K562 (cell line): ENCODE results near the gene ST7. TPM values are rescaled to one million over a fixed set of nuclear protein-coding genes. Genes with fewer than 3 reads are reported as not detected.

ENCODE experiments used
- ATAC-seq: fragments of 200-7000 bp; cut with Tn5 transposase; 3 replicates; pipeline ENCODE4 v1.9.1; 2020; ENCODE audit warnings: moderate library complexity
- BruUV-seq: library from RNA; stranded (reverse); fragments of 400-500 nt; replicated peaks from 2 replicates; lab custom pipeline; 2021; lab: Mats Ljungman, UMichigan
- CTCF ChIA-PET: fragments of 300-600 bp; formaldehyde crosslinking; extraction: SDS; loops from one replicate; lab custom pipeline; 2021; ENCODE audit warnings: low intra/inter-chr PET ratio; lab: Yijun Ruan, JAX
- POLR2A ChIA-PET: fragments of 300-600, 350-650 bp; sonication (Branson Sonifier 250); formaldehyde crosslinking; extraction: SDS; loops from one replicate; lab custom pipeline; 2021; ENCODE audit warnings: antibody characterized with exemption, inconsistent platforms; lab: Yijun Ruan, JAX
- DNase-seq, 4 experiments: peaks; one replicate each; pipeline versions ENCODE4 v3.0.0 to v3.0.0-alpha.2; 2011 to 2018; ENCODE audit warnings: low spot score in 3 of 4, mixed read lengths in 3 of 4; ENCODE audit errors: extremely low read depth in 1 of 4
- FAIRE-seq: peaks from 2 replicates; lab custom pipeline; 2011; peaks lifted over from hg19 to GRCh38; lab: Jason Lieb, UNC
- H2AFZ ChIP-seq: 2 replicates; pipeline ENCODE4 v1.6.0; 2011; ENCODE audit warnings: low read depth, low read length, control low read depth, inconsistent platforms
- H3K27ac ChIP-seq: fragments of 200-600 bp; 3 replicates; pipeline ENCODE4 v1.8.0; 2011; ENCODE audit warnings: low read depth, mild to moderate bottlenecking, control low read depth, inconsistent platforms, low read length, moderate library complexity, mixed read lengths; ENCODE audit errors: extremely low read depth
- H3K27me3 ChIP-seq, 2 experiments: fragments of 300-600 bp in 1 of 2; 2 replicates in 1 of 2; 3 replicates in 1 of 2; pipeline versions ENCODE4 v1.6.0 to v1.8.0; 2011; ENCODE audit warnings: inconsistent platforms in 2 of 2, low read length in 2 of 2, mild to moderate bottlenecking in 1 of 2, mixed read lengths in 1 of 2, moderate library complexity in 1 of 2; ENCODE audit not compliant: control insufficient read depth in 2 of 2, insufficient read depth in 2 of 2
- H3K36me3 ChIP-seq: fragments of 300-600 bp; 3 replicates; pipeline ENCODE4 v1.8.0; 2011; ENCODE audit warnings: mild to moderate bottlenecking, low read length, inconsistent platforms; ENCODE audit not compliant: control insufficient read depth, insufficient read depth
- H3K4me1 ChIP-seq, 2 experiments: fragments of 200-600 bp in 1 of 2; replicated peaks in 1 of 2; 2 replicates in 1 of 2; 3 replicates in 1 of 2; pipeline versions ENCODE4 v1.5.1 to v1.8.0; 2011; ENCODE audit warnings: inconsistent platforms in 2 of 2, low read length in 2 of 2, mild to moderate bottlenecking in 1 of 2, mixed read lengths in 1 of 2, moderate library complexity in 1 of 2; ENCODE audit not compliant: control insufficient read depth in 2 of 2, insufficient read depth in 2 of 2
- H3K4me2 ChIP-seq: 2 replicates; pipeline ENCODE4 v1.6.1; 2011; ENCODE audit warnings: low read length, control low read depth, inconsistent platforms, mixed read lengths; ENCODE audit not compliant: insufficient read depth
- H3K4me3 ChIP-seq: fragments of 200-600 bp; sonication (generic), shearing (Covaris generic); 2 replicates; pipeline ENCODE4 v1.5.1; 2016; ENCODE audit warnings: control low read depth, inconsistent platforms
- H3K79me2 ChIP-seq: fragments of 200-600 bp; 3 replicates; pipeline ENCODE4 v1.8.0; 2011; ENCODE audit warnings: low read length, inconsistent platforms; ENCODE audit not compliant: control insufficient read depth, insufficient read depth
- H3K9ac ChIP-seq, 2 experiments: 2 replicates each; pipeline versions ENCODE4 v1.6.0 to v1.6.1; 2011; ENCODE audit warnings: low read depth in 2 of 2, low read length in 2 of 2, control low read depth in 1 of 2, inconsistent platforms in 1 of 2, mild to moderate bottlenecking in 1 of 2, mixed read lengths in 1 of 2; ENCODE audit not compliant: insufficient read depth in 1 of 2
- H3K9me1 ChIP-seq: one replicate; pipeline ENCODE4 v1.6.0; 2011; ENCODE audit warnings: inconsistent platforms, mild to moderate bottlenecking, low read length, moderate library complexity; ENCODE audit not compliant: control insufficient read depth, insufficient read depth
- H3K9me3 ChIP-seq: replicated peaks from 2 replicates; pipeline ENCODE4 v1.5.1; 2011; ENCODE audit warnings: low read depth, low read length, inconsistent platforms; ENCODE audit not compliant: control insufficient read depth, insufficient read depth
- H4K20me1 ChIP-seq: replicated peaks from 2 replicates; pipeline ENCODE4 v1.6.1; 2011; ENCODE audit warnings: low read length, inconsistent platforms, mixed read lengths; ENCODE audit not compliant: control insufficient read depth, insufficient read depth
- CHD2 ChIP-seq: IDR thresholded peaks from 2 replicates; pipeline ENCODE4 v1.6.1; 2011; ENCODE audit warnings: low read depth, low read length
- FOXJ2 ChIP-seq: fragments of 200-800 bp; sonication (Bioruptor generic); IDR thresholded peaks from 2 replicates; pipeline ENCODE4 v1.6.1; 2016; ENCODE audit warnings: missing genetic modification characterization, missing compliant biosample characterization
- NFE2 ChIP-seq: IDR thresholded peaks from 2 replicates; pipeline ENCODE4 v1.6.1; 2014; ENCODE audit warnings: antibody characterized with exemption, low read depth
- SMARCA5 ChIP-seq: fragments of 450-650 bp; IDR thresholded peaks from 2 replicates; pipeline ENCODE4 v1.6.1; 2016
- WHSC1 ChIP-seq: IDR thresholded peaks from one replicate; pipeline ENCODE4 v1.6.1; 2012; ENCODE audit warnings: low read length, control low read depth, inconsistent platforms
- ZBTB2 ChIP-seq: fragments of 450-650 bp; IDR thresholded peaks from 2 replicates; pipeline ENCODE4 v1.6.1; 2016; ENCODE audit warnings: antibody characterized with exemption
- ZEB2 ChIP-seq: fragments of 450-650 bp; IDR thresholded peaks from 2 replicates; pipeline ENCODE4 v1.6.1; 2016
- ZNF134 ChIP-seq: fragments of 250-450 bp; sonication (Bioruptor Pico); conservative IDR thresholded peaks from 2 replicates; pipeline ENCODE4 v1.4.0; 2020
- WGBS: fragments of 100-300 bp; shearing (Covaris generic); methylation state at CpG from one replicate; pipeline ENCODE4 v1.1.6; 2016; ENCODE audit warnings: low coverage, mixed read lengths; ENCODE audit not compliant: insufficient coverage; ENCODE audit errors: missing lambda C conversion rate; 5-methylcytosine and 5-hydroxymethylcytosine counted together
- in situ Hi-C: fragments of 300-500 bp; cut with MboI; formaldehyde crosslinking; loops from 4 replicates; pipeline ENCODE4 v1.15.0; 2018; ENCODE audit warnings: inconsistent platforms, mixed read lengths
- intact Hi-C: fragments of 100-400 bp; cut with micrococcal nuclease; formaldehyde crosslinking; loops from 2 replicates; pipeline ENCODE4 v1.14.2; 2022
- polyA plus RNA-seq, 8 experiments: library from polyadenylated mRNA; depleted of rRNA in 4 of 8; stranded (reverse) in 5 of 8; unstranded in 3 of 8; fragments of >200 nt; fragmentation: Nextera tagmentation in 2 of 8; fragmentation: Illumina TruSeq in 1 of 8; extraction: Ambion mirVana in 2 of 8; extraction: Trizol in 1 of 8; gene quantifications; 2 replicates each; pipeline versions ENCODE4 v1.2.1 to v1.2.3, GENCODE V29; 2011 to 2014; ENCODE audit warnings: inconsistent platforms in 1 of 8, missing spikeins in 1 of 8
- total RNA-seq, 7 experiments: library from RNA; depleted of rRNA in 6 of 7; stranded (reverse); fragments of >200 nt in 6 of 7; fragmentation: Illumina TruSeq in 2 of 7; extraction: Trizol in 2 of 7; gene quantifications; 2 replicates each; pipeline versions ENCODE4 v1.2.1 to v1.2.3, GENCODE V29; 2011 to 2021; ENCODE audit warnings: low replicate concordance in 1 of 7

ST7 gene
- total and polyA plus RNA-seq, 9 of the 15 experiments (the other 6 are each of a cell fraction or from before 2014, with no cell fraction given), result 23.9 to 56.3 (median 36.9) TPM

GRCh38 chr7:117087639-117088396 lies 134.5 kb downstream of the ST7 start (continued):
- TF ChIP-seq ZEB2 (peak; percentile 27; the same call in 1 of the 2 replicates), ZBTB2 (peak; percentile 49; the same call in 1 of the 2 replicates)

GRCh38 chr7:117088623-117089194 lies 135.4 kb downstream of the ST7 start:
- no peak overlapping the region for H3K4me3 ChIP-seq
- H3K9me1 ChIP-seq, result no peaks in the 10 kb centered on the region
- peaks cover 11 to 44% of the 10 kb centered on the region in 2 experiments for H3K4me1 ChIP-seq
- H3K4me2 ChIP-seq, result no peak overlapping the region
- intact Hi-C loops (no loop called here), in situ Hi-C loops (no loop called here)
- H3K27ac ChIP-seq, result no peak overlapping the region
- peaks cover 4% of the 10 kb centered on the region for H4K20me1 ChIP-seq
- BruUV-seq, result no TSS peak
- H3K27me3 ChIP-seq, result no peaks in the 10 kb centered on the region
- no peaks in the 10 kb centered on the region for H3K9me3 ChIP-seq
- FAIRE-seq (no peak), ATAC-seq (peak; percentile 53), DNase-seq (no peak)
- H2AFZ ChIP-seq, result no peak overlapping the region
- peaks cover 80% of the 10 kb centered on the region for H3K79me2 ChIP-seq
- TF ChIP-seq ZNF134 (CRISPR knock-in tag) (no peak), SMARCA5 (no peak), FOXJ2 (tag) (no peak), CHD2 (no peak), NFE2 (0 out of 2 replicates have a peak, but pooled peaks have one; percentile 6), WHSC1 (no peak)
- peaks cover 18% of the 10 kb centered on the region; the same call in 2 of the 3 replicates for H3K36me3 ChIP-seq
- H3K9ac ChIP-seq, result no peak overlapping the region
- WGBS, result 84% methylated on average over 2 of the region's 2 CpGs
- CTCF ChIA-PET, result no interaction called here
- POLR2A ChIA-PET, result interaction anchor here (0.6 to 2.0 kb wide), 6 partner anchors 10 to 853 kb away, joined by 3 to 8 read pairs (median 4); no protein-coding TSS in a partner anchor
